ENCODE measurements around the gene RAPGEF3.

DNA sequence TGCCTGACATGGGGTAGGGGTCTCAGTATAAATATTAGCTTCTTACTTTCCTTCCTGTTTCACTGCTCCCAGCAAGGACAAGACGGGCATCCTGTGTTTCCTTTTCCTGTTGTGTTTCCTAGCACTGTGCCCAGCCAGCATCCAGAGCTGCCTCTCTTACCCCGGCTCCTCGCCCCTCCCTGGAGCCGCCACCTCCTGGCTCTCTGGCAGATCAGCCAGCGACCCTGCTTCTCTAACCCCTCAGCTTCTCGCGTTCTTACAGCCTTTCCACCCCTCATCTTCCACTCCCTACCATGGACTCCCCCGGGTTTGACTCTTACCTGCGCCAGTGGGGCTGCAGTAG is 43.2 kb upstream of the RAPGEF3 start:
- TF ChIP-seq, protein P1, sequence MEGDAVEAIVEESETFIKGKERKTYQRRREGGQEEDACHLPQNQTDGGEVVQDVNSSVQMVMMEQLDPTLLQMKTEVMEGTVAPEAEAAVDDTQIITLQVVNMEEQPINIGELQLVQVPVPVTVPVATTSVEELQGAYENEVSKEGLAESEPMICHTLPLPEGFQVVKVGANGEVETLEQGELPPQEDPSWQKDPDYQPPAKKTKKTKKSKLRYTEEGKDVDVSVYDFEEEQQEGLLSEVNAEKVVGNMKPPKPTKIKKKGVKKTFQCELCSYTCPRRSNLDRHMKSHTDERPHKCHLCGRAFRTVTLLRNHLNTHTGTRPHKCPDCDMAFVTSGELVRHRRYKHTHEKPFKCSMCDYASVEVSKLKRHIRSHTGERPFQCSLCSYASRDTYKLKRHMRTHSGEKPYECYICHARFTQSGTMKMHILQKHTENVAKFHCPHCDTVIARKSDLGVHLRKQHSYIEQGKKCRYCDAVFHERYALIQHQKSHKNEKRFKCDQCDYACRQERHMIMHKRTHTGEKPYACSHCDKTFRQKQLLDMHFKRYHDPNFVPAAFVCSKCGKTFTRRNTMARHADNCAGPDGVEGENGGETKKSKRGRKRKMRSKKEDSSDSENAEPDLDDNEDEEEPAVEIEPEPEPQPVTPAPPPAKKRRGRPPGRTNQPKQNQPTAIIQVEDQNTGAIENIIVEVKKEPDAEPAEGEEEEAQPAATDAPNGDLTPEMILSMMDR (IDR thresholded peaks at IDR 0.05) = no peak
- TF ChIP-seq POLR2A (IDR thresholded peaks at IDR 0.05; ENCODE audit: low read depth) (no peak), POLR2AphosphoS5 (IDR thresholded peaks at IDR 0.05) (no peak), EP300 (IDR thresholded peaks at IDR 0.05) (no peak)

Measured in esophagus muscularis mucosa (tissue), 4 donors.